Activated T-cell treated with anti-CD3 and anti-CD28 coated beads, Interleukin-2, amount 50 U/mL, for 72 hours (primary cell): Measurements from ENCODE around the gene OR51B5. TPM values are rescaled to one million over a fixed set of nuclear protein-coding genes. Genes with fewer than 3 reads are reported as not detected.
A peak's percentile ranks its signal among the peaks of the same experiment; 100 is the strongest.
"Not testable (repeated sequence)": the region's sequence is repeated elsewhere in the genome, so short reads cannot be mapped to it uniquely, and the experiment has no call there.

Experiments
- ATAC-seq, 2 donors: fragments of 150-1000 bp; cut with Tn5 transposase; replicated peaks in 1 of 2; 2 replicates each; pipeline ENCODE4 v1.10.0; 2021; ENCODE audit warnings: moderate library complexity in 2 of 2, mild to moderate bottlenecking in 1 of 2
- DNase-seq, 2 donors: peaks; one replicate each; pipeline ENCODE4 v3.0.0; 2021 to 2022; ENCODE audit warnings: mixed read lengths in 1 of 2
- H3K27ac Mint-ChIP-seq: one replicate; pipeline ENCODE4 v1.8.0; 2022; ENCODE audit warnings: mild to moderate bottlenecking, moderate library complexity, mixed read lengths
- H3K27me3 Mint-ChIP-seq: one replicate; pipeline ENCODE4 v1.8.0; 2022; ENCODE audit warnings: low read depth, mixed read lengths
- H3K36me3 Mint-ChIP-seq, 2 donors: one replicate each; pipeline ENCODE4 v1.8.0; 2022; ENCODE audit warnings: mixed read lengths in 2 of 2, mild to moderate bottlenecking in 1 of 2; ENCODE audit not compliant: insufficient read depth in 2 of 2
- H3K4me1 Mint-ChIP-seq: one replicate; pipeline ENCODE4 v1.8.0; 2022; ENCODE audit warnings: low read depth, mixed read lengths
- H3K4me3 Mint-ChIP-seq, 2 donors: one replicate each; pipeline ENCODE4 v1.8.0; 2022; ENCODE audit warnings: mild to moderate bottlenecking in 2 of 2, mixed read lengths in 2 of 2, moderate library complexity in 2 of 2
- H3K9me3 Mint-ChIP-seq, 2 donors: one replicate each; pipeline ENCODE4 v1.8.0; 2022; ENCODE audit warnings: mixed read lengths in 2 of 2
- total RNA-seq, 2 donors: library from RNA; stranded (reverse); gene quantifications; one replicate each; pipeline ENCODE4 v1.2.3, GENCODE V29; 2022

OR51B5 gene
- under 1 TPM in 1 of 2 donors, not detected in 1; 0.30 TPM for total RNA-seq

- Mint-ChIP-seq H3K4me1 (no peaks in the 10 kb centered on the region), H3K27me3 (peaks cover 15% of the 10 kb centered on the region), H3K27ac (no peak within 1 kb of the TSS), H3K36me3 (no peaks in the 10 kb centered on the region), H3K9me3 (peaks cover 0 to 3% of the 10 kb centered on the region in 2 donors), H3K4me3 (no peak within 1 kb of the TSS)
- DNase-seq = no peak
- ATAC-seq = no peak
These were observed at the start of gene OR51B5 for GRCh38 chr11:5343474-5344335. OR51B5 (minus strand) TSS chr11:5343524; CDS start chr11:5343524, 0 bp downstream.

GRCh38 chr11:5390210-5390609 lies 46.9 kb upstream of the OR51B5 start:
- DNase-seq (no peak), ATAC-seq (no peak)
- Mint-ChIP-seq H3K4me1 (no peaks in the 10 kb centered on the region), H3K36me3 (no peaks in the 10 kb centered on the region), H3K9me3 (no peaks in the 10 kb centered on the region), H3K27me3 (no peaks in the 10 kb centered on the region), H3K4me3 (no peak overlapping the region), H3K27ac (no peak overlapping the region)

GRCh38 chr11:5384335-5384734 lies 41.0 kb upstream of the OR51B5 start:
- Mint-ChIP-seq H3K36me3 (no peaks in the 10 kb centered on the region), H3K4me3 (no peak overlapping the region), H3K9me3 (no peaks in the 10 kb centered on the region), H3K4me1 (no peaks in the 10 kb centered on the region), H3K27me3 (no peaks in the 10 kb centered on the region), H3K27ac (no peak overlapping the region)
- no peak for DNase-seq
- ATAC-seq = no peak

- Mint-ChIP-seq H3K27me3 (no peaks in the 10 kb centered on the region), H3K27ac (no peak within 1 kb of the TSS), H3K4me3 (no peak within 1 kb of the TSS), H3K36me3 (no peaks in the 10 kb centered on the region), H3K9me3 (no peaks in the 10 kb centered on the region), H3K4me1 (no peaks in the 10 kb centered on the region)
- ATAC-seq (no peak), DNase-seq (no peak)
These were observed 40.3 kb upstream of the OR51B5 start, which contains the start of gene OR51M1 for GRCh38 chr11:5383576-5383975. OR51M1 (plus strand) TSS chr11:5383812; CDS start chr11:5389399, 5,587 bp downstream.

GRCh38 chr11:5380740-5381342 lies 37.5 kb upstream of the OR51B5 start:
- Mint-ChIP-seq H3K27me3 (no peaks in the 10 kb centered on the region), H3K4me3 (no peak overlapping the region), H3K36me3 (no peaks in the 10 kb centered on the region), H3K4me1 (no peaks in the 10 kb centered on the region), H3K9me3 (no peaks in the 10 kb centered on the region), H3K27ac (no peak overlapping the region)
- ATAC-seq = peak in 1 of 2 donors; percentile 43
- peak; percentile 25 to 51 for DNase-seq

- H3K36me3 Mint-ChIP-seq = no peaks in the 10 kb centered on the region
- peaks cover 0 to 2% of the 10 kb centered on the region in 2 donors for H3K9me3 Mint-ChIP-seq
- no peak overlapping the region for H3K4me3 Mint-ChIP-seq
- H3K4me1 Mint-ChIP-seq = no peaks in the 10 kb centered on the region
- H3K27ac Mint-ChIP-seq = no peak overlapping the region
- H3K27me3 Mint-ChIP-seq = peaks cover 7% of the 10 kb centered on the region
- DNase-seq (no peak), ATAC-seq (no peak)
These were observed 26.5 kb upstream of the OR51B5 start for GRCh38 chr11:5369789-5370188.

- H3K27ac Mint-ChIP-seq = no peak overlapping the region
- peaks cover 2 to 3% of the 10 kb centered on the region in 2 donors for H3K9me3 Mint-ChIP-seq
- H3K36me3 Mint-ChIP-seq = no peaks in the 10 kb centered on the region
- no peak overlapping the region for H3K4me3 Mint-ChIP-seq
- ATAC-seq (no peak), DNase-seq (no peak)
- peaks cover 7% of the 10 kb centered on the region for H3K27me3 Mint-ChIP-seq
- no peaks in the 10 kb centered on the region for H3K4me1 Mint-ChIP-seq
These were observed 25.2 kb upstream of the OR51B5 start for GRCh38 chr11:5368502-5369043.

- ATAC-seq (no peak), DNase-seq (no peak)
- peaks cover 3 to 4% of the 10 kb centered on the region in 2 donors for H3K9me3 Mint-ChIP-seq
- H3K27me3 Mint-ChIP-seq = peaks cover 7% of the 10 kb centered on the region
- H3K36me3 Mint-ChIP-seq = no peaks in the 10 kb centered on the region
- no peak overlapping the region for H3K4me3 Mint-ChIP-seq
- H3K27ac Mint-ChIP-seq = no peak overlapping the region
- H3K4me1 Mint-ChIP-seq = no peaks in the 10 kb centered on the region
These were observed 24.2 kb upstream of the OR51B5 start for GRCh38 chr11:5367448-5368074.

- ATAC-seq = no peak
- no peak for DNase-seq
- H3K27me3 Mint-ChIP-seq = peaks cover 7% of the 10 kb centered on the region
- no peak overlapping the region for H3K27ac Mint-ChIP-seq
- H3K4me3 Mint-ChIP-seq = no peak overlapping the region
- H3K9me3 Mint-ChIP-seq = peaks cover 3 to 4% of the 10 kb centered on the region in 2 donors
- H3K4me1 Mint-ChIP-seq = no peaks in the 10 kb centered on the region
- no peaks in the 10 kb centered on the region for H3K36me3 Mint-ChIP-seq
These were observed 23.5 kb upstream of the OR51B5 start for GRCh38 chr11:5366856-5367255.

- H3K9me3 Mint-ChIP-seq, H3K27ac Mint-ChIP-seq, H3K36me3 Mint-ChIP-seq, H3K27me3 Mint-ChIP-seq, H3K4me1 Mint-ChIP-seq, DNase-seq, H3K4me3 Mint-ChIP-seq, ATAC-seq: not testable (repeated sequence)
These were observed 23.0 kb upstream of the OR51B5 start for GRCh38 chr11:5366365-5366764.

- no peaks in the 10 kb centered on the region for H3K4me1 Mint-ChIP-seq
- DNase-seq (no peak), ATAC-seq (no peak)
- H3K27ac Mint-ChIP-seq = no peak overlapping the region
- peaks cover 3 to 6% of the 10 kb centered on the region in 2 donors for H3K9me3 Mint-ChIP-seq
- H3K36me3 Mint-ChIP-seq = no peaks in the 10 kb centered on the region
- H3K27me3 Mint-ChIP-seq = peaks cover 7% of the 10 kb centered on the region
- no peak overlapping the region for H3K4me3 Mint-ChIP-seq
These were observed 20.9 kb upstream of the OR51B5 start for GRCh38 chr11:5364214-5364613.

GRCh38 chr11:5363679-5364078 lies 20.4 kb upstream of the OR51B5 start:
- Mint-ChIP-seq H3K36me3 (no peaks in the 10 kb centered on the region), H3K27me3 (peaks cover 7% of the 10 kb centered on the region), H3K4me3 (no peak overlapping the region), H3K9me3 (peaks cover 3 to 6% of the 10 kb centered on the region in 2 donors), H3K27ac (no peak overlapping the region), H3K4me1 (no peaks in the 10 kb centered on the region)
- ATAC-seq = no peak
- DNase-seq = no peak
